ENCODE data around the gene LRRC4C.
"Not testable (repeated sequence)": the region's sequence is repeated elsewhere in the genome, so short reads cannot be mapped to it uniquely, and the experiment has no call there.

LRRC4C gene

DNA sequence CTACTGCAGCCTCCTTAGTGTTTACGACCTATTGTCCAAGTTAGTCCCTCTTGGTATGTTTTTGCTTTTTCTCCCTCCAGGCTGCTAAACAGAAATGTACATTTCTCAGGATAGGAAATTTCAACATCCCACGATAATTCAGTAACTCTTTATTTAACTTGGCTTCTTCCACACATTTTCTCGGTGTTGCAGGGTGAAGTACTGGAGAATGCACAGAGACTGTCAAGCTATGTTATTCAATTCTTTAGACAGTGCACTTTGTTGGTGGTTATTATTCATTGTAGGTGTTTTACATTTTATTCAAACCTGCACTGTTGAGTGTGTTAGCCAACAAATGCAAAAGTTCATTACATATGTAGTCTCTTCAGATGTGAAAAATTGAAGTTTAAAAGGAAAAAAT lies 839.8 kb downstream of the LRRC4C start:
- Histone ChIP-seq H3K27me3 (ENCODE audit: control insufficient read depth, insufficient read depth, low read length) (no peaks in the 10 kb centered on the region), H3K4me3 (ENCODE audit: low read length) (no peak overlapping the region)

DNA sequence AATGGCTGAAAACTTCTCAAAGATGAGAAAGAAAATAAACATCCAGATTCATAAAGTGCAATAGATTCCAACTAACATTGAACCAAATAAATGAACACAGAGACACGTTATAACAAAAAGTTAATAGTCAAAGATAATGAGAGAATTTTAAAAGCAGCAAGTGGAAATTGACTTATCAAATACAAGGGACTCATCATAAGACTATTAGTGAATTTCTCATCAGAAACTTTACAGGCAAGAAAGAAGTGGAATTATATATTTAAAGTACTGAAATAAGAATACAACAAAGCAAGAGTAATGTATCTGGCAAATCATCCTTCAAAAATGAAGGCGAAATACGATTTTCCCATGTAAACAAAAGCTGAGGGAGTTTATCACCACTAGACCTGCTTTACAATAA lies 852.7 kb downstream of the LRRC4C start:
- no peaks in the 10 kb centered on the region for H3K36me3 ChIP-seq (ENCODE audit: insufficient read depth, low read length)
- H3K27me3 ChIP-seq (ENCODE audit: control insufficient read depth, insufficient read depth, low read length) = no peaks in the 10 kb centered on the region
- no peak overlapping the region for H3K4me2 ChIP-seq (ENCODE audit: low read length)
- H3K9me3 ChIP-seq (replicated peaks; ENCODE audit: low read length) = peaks cover 7% of the 10 kb centered on the region
- no peaks in the 10 kb centered on the region for H3K4me1 ChIP-seq (ENCODE audit: control insufficient read depth, insufficient read depth, low read length)
- H3K9ac ChIP-seq (ENCODE audit: low read depth, low read length) = no peak overlapping the region
- no peak overlapping the region for H3K4me3 ChIP-seq (ENCODE audit: low read length)

More for the DNA sequence above, 839.8 kb downstream of the LRRC4C start:
- Histone ChIP-seq H3K9me3 (replicated peaks; ENCODE audit: low read length) (no peaks in the 10 kb centered on the region), H3K4me2 (ENCODE audit: low read length) (no peak overlapping the region), H3K9ac (ENCODE audit: low read depth, low read length) (no peak overlapping the region), H3K4me1 (ENCODE audit: control insufficient read depth, insufficient read depth, low read length) (no peaks in the 10 kb centered on the region), H3K36me3 (ENCODE audit: insufficient read depth, low read length) (no peaks in the 10 kb centered on the region)

- no peak overlapping the region for H3K4me3 ChIP-seq (ENCODE audit: low read length)
- H3K4me1 ChIP-seq (ENCODE audit: control insufficient read depth, insufficient read depth, low read length) = no peaks in the 10 kb centered on the region
- H3K9me3 ChIP-seq (replicated peaks; ENCODE audit: low read length) = peaks cover 7% of the 10 kb centered on the region
- no peak overlapping the region for H3K9ac ChIP-seq (ENCODE audit: low read depth, low read length)
- no peaks in the 10 kb centered on the region for H3K36me3 ChIP-seq (ENCODE audit: insufficient read depth, low read length)
- no peaks in the 10 kb centered on the region for H3K27me3 ChIP-seq (ENCODE audit: control insufficient read depth, insufficient read depth, low read length)
- no peak overlapping the region for H3K4me2 ChIP-seq (ENCODE audit: low read length)
These were observed 856.4 kb downstream of the LRRC4C start for GRCh38 chr11:40602866-40603552.

- peaks cover under 1% of the 10 kb centered on the region for H3K9me3 ChIP-seq (replicated peaks; ENCODE audit: low read length)
- H3K4me1 ChIP-seq (ENCODE audit: control insufficient read depth, insufficient read depth, low read length) = no peaks in the 10 kb centered on the region
- H3K36me3 ChIP-seq (ENCODE audit: insufficient read depth, low read length) = no peaks in the 10 kb centered on the region
- H3K9ac ChIP-seq (ENCODE audit: low read depth, low read length) = no peak overlapping the region
- H3K4me2 ChIP-seq (ENCODE audit: low read length) = no peak overlapping the region
- H3K27me3 ChIP-seq (ENCODE audit: control insufficient read depth, insufficient read depth, low read length) = no peaks in the 10 kb centered on the region
- H3K4me3 ChIP-seq (ENCODE audit: low read length) = no peak overlapping the region
These were observed 861.8 kb downstream of the LRRC4C start for GRCh38 chr11:40597546-40598113.

GRCh38 chr11:40573254-40573891 lies 886.1 kb downstream of the LRRC4C start:
- H3K36me3 ChIP-seq (ENCODE audit: insufficient read depth, low read length) = no peaks in the 10 kb centered on the region
- no peak overlapping the region for H3K4me2 ChIP-seq (ENCODE audit: low read length)
- H3K9ac ChIP-seq (ENCODE audit: low read depth, low read length) = no peak overlapping the region
- H3K27me3 ChIP-seq (ENCODE audit: control insufficient read depth, insufficient read depth, low read length) = no peaks in the 10 kb centered on the region
- no peaks in the 10 kb centered on the region for H3K4me1 ChIP-seq (ENCODE audit: control insufficient read depth, insufficient read depth, low read length)
- H3K9me3 ChIP-seq (replicated peaks; ENCODE audit: low read length) = peaks cover 3% of the 10 kb centered on the region
- no peak overlapping the region for H3K4me3 ChIP-seq (ENCODE audit: low read length)

GRCh38 chr11:40569947-40570531 lies 889.4 kb downstream of the LRRC4C start:
- Histone ChIP-seq H3K36me3 (ENCODE audit: insufficient read depth, low read length) (no peaks in the 10 kb centered on the region), H3K4me1 (ENCODE audit: control insufficient read depth, insufficient read depth, low read length) (no peaks in the 10 kb centered on the region), H3K9me3 (replicated peaks; ENCODE audit: low read length) (no peaks in the 10 kb centered on the region), H3K9ac (ENCODE audit: low read depth, low read length) (no peak overlapping the region), H3K4me2 (ENCODE audit: low read length) (no peak overlapping the region), H3K4me3 (ENCODE audit: low read length) (no peak overlapping the region), H3K27me3 (ENCODE audit: control insufficient read depth, insufficient read depth, low read length) (no peaks in the 10 kb centered on the region)

DNA sequence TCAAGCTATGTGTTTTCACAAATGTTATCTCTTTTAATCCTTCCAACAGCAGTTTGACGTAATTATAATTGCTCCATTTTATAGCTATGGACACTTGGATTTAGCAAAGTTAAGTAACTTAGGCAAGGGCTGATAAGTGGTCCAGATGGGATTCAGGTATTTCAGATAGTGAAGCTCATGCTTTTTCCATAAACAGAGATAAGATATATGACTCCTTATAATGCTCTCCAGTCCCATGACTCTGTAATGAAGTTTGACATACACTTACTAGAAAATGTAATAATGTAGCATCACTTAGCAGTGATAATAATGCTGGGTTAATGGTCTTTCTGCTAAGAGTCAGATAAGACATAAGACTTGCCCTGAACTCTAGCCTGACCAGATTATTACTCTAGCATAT lies 892.1 kb downstream of the LRRC4C start:
- Histone ChIP-seq H3K9ac (ENCODE audit: low read depth, low read length) (no peak overlapping the region), H3K4me3 (ENCODE audit: low read length) (no peak overlapping the region), H3K4me2 (ENCODE audit: low read length) (no peak overlapping the region), H3K9me3 (replicated peaks; ENCODE audit: low read length) (peaks cover 3% of the 10 kb centered on the region), H3K36me3 (ENCODE audit: insufficient read depth, low read length) (no peaks in the 10 kb centered on the region), H3K27me3 (ENCODE audit: control insufficient read depth, insufficient read depth, low read length) (no peaks in the 10 kb centered on the region), H3K4me1 (ENCODE audit: control insufficient read depth, insufficient read depth, low read length) (no peaks in the 10 kb centered on the region)

- H3K27me3 ChIP-seq (ENCODE audit: control insufficient read depth, insufficient read depth, low read length) = no peaks in the 10 kb centered on the region
- no peaks in the 10 kb centered on the region for H3K4me1 ChIP-seq (ENCODE audit: control insufficient read depth, insufficient read depth, low read length)
- H3K4me3 ChIP-seq (ENCODE audit: low read length) = no peak overlapping the region
- H3K4me2 ChIP-seq (ENCODE audit: low read length) = no peak overlapping the region
- H3K36me3 ChIP-seq (ENCODE audit: insufficient read depth, low read length) = no peaks in the 10 kb centered on the region
- H3K9ac ChIP-seq (ENCODE audit: low read depth, low read length) = no peak overlapping the region
- no peaks in the 10 kb centered on the region for H3K9me3 ChIP-seq (replicated peaks; ENCODE audit: low read length)
These were observed 915.3 kb downstream of the LRRC4C start for GRCh38 chr11:40544162-40544561.

- Histone ChIP-seq H3K4me1 (ENCODE audit: control insufficient read depth, insufficient read depth, low read length) (no peaks in the 10 kb centered on the region), H3K9me3 (replicated peaks; ENCODE audit: low read length) (no peaks in the 10 kb centered on the region), H3K4me3 (ENCODE audit: low read length) (no peak overlapping the region), H3K4me2 (ENCODE audit: low read length) (no peak overlapping the region), H3K9ac (ENCODE audit: low read depth, low read length) (no peak overlapping the region), H3K36me3 (ENCODE audit: insufficient read depth, low read length) (no peaks in the 10 kb centered on the region), H3K27me3 (ENCODE audit: control insufficient read depth, insufficient read depth, low read length) (no peaks in the 10 kb centered on the region)
These were observed 916.6 kb downstream of the LRRC4C start for GRCh38 chr11:40542821-40543220.

DNA sequence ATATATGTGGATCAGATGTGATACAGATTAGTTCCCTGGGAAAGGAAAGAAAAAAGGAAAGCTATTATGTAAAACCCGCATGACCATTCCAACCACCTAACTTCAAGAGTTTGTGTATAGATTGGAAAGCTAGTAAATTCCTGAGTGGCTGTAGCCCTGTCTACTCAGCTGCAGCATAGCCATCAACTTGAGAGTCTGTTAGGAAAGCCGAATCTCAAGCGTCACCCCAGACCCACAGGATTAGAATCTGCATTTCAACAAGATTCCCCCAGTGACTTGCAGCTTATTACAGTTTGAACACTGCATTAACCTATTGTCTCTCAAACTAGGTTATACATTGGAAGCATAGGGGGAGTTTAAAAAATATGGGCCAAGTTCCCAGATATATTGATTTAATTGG lies 921.7 kb downstream of the LRRC4C start:
- H3K9ac ChIP-seq (ENCODE audit: low read depth, low read length) = no peak overlapping the region
- no peaks in the 10 kb centered on the region for H3K27me3 ChIP-seq (ENCODE audit: control insufficient read depth, insufficient read depth, low read length)
- no peaks in the 10 kb centered on the region for H3K36me3 ChIP-seq (ENCODE audit: insufficient read depth, low read length)
- no peak overlapping the region for H3K4me2 ChIP-seq (ENCODE audit: low read length)
- H3K4me3 ChIP-seq (ENCODE audit: low read length) = no peak overlapping the region
- no peaks in the 10 kb centered on the region for H3K9me3 ChIP-seq (replicated peaks; ENCODE audit: low read length)
- H3K4me1 ChIP-seq (ENCODE audit: control insufficient read depth, insufficient read depth, low read length) = no peaks in the 10 kb centered on the region

GRCh38 chr11:40522080-40522479 lies 937.4 kb downstream of the LRRC4C start:
- not testable (repeated sequence) for H3K4me1 ChIP-seq (ENCODE audit: control insufficient read depth, insufficient read depth, low read length); H3K27me3 ChIP-seq (ENCODE audit: control insufficient read depth, insufficient read depth, low read length); H3K9me3 ChIP-seq (replicated peaks; ENCODE audit: low read length); H3K36me3 ChIP-seq (ENCODE audit: insufficient read depth, low read length); H3K9ac ChIP-seq (ENCODE audit: low read depth, low read length); H3K4me2 ChIP-seq (ENCODE audit: low read length); H3K4me3 ChIP-seq (ENCODE audit: low read length)

Data from skeletal muscle satellite cell (primary cell).